Measurements from ENCODE around the gene SLPI.

Gene SLPI

DNA sequence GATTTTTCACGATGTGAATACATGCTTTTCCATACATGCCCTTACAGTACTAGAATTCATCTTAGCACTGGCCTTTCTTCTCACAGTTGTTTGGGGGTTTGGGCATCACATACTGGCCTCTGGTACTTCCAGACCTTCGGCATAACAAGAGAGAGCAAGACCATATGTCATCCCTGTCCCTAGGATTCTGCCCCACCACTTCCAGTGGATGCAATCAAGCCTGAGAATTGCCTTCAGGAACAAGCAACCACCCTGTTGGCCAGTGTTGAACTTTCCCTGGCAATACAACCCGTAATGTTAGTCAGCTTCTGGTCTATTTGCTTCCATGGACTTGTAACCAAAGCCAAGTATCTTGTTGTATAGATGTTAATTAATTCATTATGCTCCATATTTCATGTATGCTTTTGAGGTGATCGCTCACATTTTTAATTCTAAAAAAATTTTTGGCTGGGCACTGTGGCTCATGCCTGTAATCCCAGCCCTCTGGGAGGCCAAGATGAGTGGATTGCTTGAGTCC is 15.4 kb upstream of the SLPI start:
- no peak for FAIRE-seq

DNA sequence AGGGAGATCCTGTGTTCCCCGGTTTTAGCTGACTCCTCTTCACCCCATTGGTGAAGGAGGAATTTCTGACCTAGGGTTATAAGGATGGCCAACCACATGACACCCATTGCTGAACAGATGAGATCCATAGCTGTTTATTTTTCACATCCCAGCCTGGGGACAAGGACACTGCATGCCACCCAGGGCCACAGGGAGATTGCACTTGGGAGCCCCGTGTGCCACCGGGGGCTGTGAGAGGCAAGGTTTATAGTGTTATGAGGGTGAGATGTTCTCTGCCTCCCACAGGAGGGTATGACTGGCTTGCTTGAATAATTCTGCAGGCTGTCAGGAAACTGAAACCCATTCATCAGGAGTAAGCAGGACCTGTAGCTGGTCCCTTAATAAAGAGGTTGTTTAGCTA is 14.7 kb upstream of the SLPI start:
- FAIRE-seq: no peak

DNA sequence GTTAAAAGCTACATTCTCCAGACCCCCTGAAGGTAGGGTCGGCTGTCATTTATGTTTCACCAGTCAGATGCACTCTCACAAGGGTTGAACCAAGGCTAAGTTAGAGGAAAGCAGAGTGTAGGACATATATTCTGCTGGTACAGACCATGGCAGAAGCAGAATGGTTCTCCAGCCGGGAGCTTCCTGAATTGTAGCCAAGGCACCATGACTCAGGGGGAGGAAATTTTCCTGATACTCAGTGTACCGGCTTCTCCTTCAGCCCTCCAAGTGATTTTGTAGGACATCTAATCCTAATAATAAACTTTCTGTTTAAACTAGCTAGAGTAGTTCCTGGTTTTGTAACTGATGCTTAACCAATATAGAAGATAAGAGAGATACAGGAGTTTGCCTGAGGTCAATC is 14.2 kb upstream of the SLPI start:
- no peak for FAIRE-seq

DNA sequence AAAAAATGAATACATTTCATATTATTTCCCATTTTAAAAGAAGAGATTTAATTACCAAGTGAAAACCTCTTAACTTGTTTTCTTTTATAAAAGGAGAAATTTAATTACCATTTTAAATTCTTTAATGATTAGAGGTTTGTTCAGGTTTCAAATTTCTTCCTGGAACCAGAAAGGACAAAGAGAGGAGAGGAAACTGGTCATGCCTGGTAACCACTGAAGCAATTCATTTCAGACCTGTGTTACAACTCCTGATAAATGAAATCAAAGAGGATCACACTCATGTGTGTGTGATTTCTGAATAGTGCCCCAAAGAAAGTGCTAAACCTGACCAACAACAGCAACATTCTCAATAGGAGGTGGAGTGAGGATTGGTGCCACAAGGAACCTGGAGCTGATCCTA is 12.6 kb upstream of the SLPI start:
- FAIRE-seq: no peak

DNA sequence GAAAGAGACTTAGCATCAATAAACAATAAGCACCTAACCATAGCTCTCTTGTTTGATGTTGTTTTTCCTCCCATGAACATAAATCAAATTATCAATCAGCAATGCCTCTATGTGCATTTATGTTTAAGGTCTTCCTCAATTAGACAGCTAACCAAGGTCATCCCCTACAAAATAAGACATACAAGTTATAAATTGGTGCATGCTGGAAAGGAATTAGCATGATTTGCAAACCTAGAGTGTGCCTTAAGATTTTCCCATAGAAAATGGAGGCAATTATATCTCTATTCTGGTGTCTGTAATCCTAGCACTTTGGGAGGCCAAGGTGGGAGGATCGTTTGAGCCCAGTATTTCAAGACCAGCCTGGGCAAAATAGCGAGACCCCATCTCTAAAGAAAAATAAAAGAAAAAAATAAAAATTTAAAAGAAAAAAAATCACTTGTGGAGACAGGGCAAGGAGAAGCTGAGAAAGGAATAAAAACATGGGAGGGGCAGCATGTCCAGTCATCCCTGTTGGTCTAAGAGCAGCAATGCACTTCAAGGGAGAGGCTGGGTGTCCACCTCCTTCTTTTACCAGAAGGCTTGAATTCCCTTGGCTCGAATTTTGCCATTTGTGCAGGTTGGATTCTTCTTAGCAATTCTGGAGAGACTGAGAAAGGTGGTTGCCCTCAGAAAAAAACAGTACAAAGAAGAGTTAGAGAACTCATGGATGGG is 9.3 kb upstream of the SLPI start:
- FAIRE-seq: no peak

DNA sequence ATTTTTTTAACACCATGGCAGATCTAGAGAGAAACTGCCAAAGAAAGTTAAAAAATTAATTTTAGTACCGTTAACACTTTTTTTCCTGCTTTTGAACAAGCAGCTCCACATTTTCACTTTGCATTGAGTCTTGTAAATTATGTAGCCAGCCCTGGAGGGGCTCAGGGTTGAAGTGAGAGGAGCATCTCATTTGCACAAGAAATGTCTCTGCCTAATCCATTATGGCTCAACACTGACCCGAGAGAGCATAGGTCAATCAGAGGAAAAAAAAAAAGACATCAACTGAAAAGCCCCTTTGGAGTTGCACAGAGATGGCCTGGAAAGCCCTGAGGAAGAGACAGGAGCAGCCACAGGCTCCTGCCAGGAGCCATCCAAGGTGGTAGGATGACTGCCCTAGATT is 4.3 kb upstream of the SLPI start:
- no peak for FAIRE-seq

DNA sequence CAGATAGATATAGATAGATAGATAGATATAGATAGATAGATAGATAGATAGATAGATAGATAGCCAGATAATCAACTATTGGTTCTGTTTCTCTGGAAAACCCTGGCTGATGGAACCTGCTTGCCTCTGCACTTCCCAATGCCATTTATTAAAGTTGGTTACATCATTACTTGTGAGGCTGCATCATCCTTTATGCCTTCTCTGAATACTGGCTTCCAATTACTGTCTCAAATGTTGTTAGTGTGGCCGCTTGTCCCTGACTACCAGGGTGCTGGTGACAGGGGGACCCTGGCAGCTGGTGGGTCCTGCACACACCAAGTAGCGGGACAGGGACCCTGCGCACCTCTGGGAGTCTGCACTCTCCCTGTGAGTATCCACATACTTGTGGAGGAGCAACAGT is 3.9 kb upstream of the SLPI start:
- no peak for FAIRE-seq

DNA sequence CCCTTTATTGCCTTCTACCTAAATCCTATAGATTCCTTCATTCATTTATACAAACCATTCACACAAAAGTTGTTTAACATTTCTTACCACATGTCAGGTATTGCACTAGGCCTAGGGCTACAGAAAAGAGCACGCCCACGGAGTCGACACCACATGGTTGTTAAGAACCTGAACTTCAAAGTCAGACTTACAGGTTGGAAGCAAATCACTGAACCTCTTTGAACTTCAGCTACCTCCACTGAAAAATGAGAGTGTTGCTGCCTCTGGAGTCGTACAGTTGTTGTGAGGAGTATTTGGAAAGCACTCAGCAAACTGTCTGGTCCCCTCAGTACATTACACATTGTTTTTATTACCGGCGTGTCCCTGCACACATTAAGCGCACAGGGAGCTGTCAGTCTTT is 3.3 kb upstream of the SLPI start:
- no peak for FAIRE-seq

DNA sequence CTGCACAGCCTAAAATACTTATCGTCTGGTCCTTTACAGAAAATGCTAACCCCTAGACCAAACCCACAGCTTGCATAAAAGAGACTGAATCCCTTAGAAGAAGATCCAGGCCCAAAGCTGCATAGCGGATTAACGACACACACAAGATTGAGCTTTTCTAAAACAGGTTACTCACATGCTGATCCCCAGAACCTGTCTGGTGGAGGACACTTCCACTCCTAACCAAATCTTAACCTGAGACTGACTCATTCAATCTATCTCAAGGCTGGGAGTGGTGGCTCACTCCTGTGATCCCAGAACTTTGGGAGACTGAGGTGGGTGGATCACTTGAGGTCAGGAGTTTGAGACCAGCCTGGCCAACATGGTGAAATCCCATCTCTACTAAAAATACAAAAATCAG is 2.8 kb upstream of the SLPI start:
- no peak for FAIRE-seq

DNA sequence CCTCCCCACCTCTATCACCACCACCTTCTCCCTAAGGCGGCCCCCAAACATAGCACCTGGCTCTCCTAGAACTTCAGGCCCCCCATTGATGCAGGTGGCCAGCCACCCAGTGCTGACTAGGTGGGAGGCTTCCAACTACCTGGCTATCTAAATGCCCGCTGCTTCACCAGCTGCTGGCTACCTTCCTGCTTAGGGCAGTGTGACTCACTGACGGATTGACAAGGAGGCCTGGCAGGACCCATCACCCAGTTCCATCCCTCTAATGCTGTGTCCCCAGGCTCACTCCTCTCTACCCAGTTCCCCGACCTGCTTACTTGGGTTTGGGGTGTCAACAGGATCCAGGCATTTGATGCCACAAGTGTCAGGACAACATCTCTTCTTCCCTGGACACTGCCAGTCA is 1.1 kb downstream of the SLPI start:
- no peak for FAIRE-seq

DNA sequence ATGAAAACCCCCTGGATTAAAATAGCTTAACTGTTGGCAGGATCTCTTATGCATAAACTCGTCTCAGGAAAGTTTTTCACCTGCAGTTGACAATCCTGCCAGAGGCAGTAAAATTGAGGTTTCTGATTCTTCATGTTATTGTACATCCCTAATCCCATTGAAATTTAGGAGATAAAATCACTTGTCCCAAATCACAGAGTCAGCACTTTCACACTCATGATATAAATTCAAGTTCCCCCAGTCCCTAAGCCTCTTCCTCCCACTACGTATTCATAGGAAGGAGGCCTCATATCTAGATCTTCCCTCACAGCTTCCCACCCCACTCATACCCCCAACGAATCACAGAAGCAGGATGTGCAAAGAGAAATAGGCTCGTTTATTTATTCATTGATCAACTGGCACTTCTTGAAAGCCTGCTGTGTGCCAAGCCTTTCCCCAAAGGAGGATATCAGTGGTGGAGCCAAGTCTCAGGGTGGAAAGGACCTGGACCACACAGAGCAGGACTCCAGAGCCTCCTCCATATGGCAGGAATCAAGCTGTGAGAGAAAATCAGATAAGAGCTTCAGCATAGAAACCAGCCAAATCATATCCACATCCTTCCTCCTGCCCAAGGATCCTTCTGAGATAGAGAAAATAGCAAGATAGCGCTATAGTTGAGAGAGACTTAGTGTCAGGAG is 2.3 kb downstream of the SLPI start:
- FAIRE-seq: no peak

DNA sequence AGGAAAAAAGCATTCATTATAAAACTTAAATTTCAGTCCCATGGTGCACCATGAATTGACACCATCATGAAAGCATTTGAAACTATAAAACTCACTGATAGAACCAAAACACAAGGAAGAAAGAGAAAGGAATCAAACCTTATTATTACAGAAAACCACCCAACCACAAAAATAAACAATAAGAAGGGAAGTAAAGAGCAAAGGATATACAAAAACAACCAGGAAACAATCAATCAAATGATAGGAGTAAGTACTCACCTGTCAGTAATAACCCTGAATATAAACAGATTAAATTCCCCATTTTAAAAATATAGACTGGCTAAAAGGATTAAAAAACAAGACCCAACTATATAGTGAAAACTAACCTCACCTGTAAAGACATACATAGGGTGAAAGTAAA is 5.8 kb downstream of the SLPI start:
- no peak for FAIRE-seq

DNA sequence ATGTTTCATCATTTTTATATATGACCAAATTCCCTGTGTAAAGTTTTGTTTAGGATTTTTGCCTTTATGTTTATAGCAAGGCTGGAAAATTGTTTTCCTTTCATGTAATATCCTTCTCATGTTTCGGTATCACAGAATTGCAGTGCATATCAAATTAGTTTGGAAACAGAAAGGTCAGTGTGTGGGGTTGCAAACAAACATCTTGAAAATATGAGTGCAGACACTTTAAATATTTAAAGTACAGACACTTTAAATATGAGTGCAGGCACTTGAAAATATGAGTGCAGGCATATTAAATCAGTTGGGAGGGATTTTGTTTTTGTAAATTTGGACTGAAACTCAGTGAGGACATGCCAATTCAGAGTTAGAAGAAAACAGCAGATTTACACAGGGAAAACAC is 6.5 kb downstream of the SLPI start:
- FAIRE-seq: no peak

DNA sequence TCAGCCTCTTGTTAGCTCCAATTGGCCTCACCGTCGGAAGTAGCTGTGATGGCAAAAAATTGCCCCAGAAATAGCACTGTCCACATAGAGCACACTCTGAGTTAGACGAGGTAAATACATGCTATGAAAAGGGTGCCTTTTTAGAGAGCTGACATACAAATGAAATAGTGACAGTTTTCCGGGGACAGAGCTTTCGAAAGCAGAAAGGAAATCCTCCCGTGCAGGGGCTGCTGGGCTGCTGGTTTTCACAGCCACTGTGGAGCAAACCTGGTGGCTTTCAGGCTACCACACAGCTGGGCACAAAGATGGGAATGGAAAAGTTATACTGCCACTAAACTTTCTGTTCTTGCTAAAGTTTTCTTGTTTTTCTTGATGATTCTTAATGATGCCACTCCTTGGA is 8.3 kb downstream of the SLPI start:
- no peak for FAIRE-seq

DNA sequence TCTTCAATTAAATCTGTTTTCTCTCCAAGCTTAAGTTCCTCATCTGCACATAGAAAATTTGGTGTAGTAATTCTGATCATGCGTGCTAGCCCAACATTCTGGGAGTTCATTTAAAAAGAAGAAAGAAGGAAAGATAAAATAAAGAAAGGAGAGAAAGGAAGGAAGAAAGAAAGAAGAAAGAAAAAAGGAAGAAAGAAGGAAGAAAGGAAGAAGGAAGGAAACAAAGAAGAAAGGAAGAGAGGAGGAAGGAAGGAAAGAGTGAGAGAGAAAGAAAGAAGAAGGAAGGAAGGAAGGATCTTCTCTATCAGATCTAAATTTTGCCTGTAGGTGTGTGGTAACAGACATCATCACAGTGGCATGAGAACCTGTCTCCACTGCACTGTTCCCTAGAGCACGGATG is 16.2 kb downstream of the SLPI start:
- FAIRE-seq: no peak

DNA sequence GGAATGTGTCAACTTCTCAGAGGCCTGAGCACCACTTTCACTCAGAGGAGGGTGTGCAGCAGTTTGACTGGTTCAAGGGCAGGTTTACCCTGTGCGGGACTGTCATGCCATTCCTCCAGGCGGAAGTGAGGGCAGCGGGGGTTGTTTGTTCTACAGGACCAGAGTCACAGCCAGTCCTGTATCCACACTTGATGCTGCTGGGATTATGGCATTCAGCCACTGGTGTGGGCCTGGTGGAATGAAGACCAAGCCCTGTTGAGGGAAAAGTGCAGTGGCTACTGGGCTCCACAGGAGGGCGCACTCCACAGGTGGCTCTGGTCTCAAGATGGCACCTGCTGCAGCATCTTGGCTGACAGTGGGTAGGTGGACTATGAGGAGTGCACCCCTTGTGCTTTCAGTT is 18.4 kb downstream of the SLPI start:
- no peak for FAIRE-seq

DNA sequence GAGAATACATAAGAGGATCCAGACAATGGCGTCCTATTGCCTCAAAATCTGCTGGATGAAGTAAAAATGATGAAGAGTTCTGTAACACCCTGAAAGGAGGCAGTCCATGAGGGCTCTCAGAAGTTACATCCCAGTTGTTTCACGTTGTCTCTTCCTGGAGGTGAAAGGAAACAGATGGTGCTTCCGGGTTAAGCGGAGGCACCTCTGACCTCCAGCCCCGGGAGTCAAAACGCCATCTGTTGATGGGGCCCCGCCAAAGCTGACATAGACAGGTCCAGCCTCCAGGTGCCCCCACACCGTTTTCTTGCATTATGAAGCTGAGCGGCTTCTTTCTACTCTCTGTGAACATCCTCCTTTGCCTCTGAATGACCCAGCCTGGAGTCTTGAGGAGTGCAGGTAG is 23.7 kb downstream of the SLPI start:
- FAIRE-seq: no peak

DNA sequence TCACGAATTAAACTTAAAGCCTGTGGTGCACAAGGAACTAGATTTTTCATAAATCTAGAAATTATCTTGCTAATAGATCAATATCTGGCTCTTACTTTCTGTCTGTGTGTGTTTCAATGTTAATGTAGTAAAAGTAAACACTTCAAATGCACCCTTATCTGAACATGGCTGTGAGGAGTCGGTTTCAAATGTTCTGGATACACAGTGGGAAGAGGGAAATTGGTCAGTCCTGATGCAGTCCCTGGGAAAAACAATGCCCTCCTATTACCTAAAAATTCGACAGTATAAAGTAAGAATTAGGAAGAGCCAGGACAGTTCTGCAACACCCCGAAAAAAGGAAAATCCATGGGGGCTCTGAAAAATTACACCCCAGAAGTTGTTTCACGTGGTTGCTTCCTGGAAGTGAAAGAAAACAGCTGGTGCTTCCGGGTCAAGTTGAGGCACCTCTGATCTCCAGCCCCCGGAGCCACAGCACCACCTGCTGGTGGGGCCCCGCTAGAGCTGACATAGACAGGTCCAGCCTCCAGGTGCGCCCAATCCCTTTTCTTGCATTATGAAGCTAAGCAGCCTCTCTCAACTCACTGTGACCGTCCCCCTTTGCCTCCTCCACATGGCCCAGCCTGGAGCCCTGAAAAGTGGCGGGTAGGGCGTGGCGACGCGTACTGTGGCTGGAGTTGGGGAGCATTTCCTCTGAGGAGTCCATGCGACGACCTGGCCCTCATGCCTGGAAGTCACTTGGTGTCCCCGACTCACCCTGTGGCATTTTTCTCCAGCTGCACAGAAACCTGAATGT is 24.9 kb downstream of the SLPI start:
- no peak for FAIRE-seq

DNA sequence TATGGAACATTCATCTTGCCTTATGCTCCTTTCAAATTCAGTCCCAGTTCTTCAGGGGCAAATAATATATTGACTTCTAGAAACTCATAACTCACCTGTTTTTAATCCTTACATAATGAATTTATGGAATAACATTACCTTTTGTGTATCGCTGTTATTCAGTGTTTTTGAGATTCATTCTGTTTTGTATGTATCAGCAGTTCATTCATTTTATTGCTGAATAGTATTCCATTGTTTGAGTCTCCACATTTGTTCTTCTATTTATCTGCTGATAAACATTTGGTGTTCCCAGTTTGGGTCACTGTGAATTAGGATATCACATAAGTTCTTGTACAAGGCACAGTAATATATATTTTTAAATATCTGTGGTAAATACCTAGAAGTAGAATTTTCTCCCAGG is 28.1 kb downstream of the SLPI start:
- FAIRE-seq: no peak

DNA sequence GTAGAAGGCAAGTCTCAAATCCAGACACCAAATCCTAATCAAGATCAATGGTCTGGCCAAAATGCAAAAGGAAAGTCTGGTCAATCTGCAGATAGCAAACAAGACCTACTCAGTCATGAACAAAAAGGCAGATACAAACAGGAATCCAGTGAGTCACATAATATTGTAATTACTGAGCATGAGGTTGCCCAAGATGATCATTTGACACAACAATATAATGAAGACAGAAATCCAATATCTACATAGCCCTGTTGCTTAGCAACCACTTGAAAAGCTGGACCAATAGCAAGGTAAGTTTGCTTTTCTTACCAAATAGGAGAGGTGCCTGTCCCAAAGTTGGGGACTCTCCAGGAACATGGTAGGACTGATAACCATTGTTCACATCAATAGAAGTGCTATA is 31.2 kb downstream of the SLPI start:
- FAIRE-seq: no peak

DNA sequence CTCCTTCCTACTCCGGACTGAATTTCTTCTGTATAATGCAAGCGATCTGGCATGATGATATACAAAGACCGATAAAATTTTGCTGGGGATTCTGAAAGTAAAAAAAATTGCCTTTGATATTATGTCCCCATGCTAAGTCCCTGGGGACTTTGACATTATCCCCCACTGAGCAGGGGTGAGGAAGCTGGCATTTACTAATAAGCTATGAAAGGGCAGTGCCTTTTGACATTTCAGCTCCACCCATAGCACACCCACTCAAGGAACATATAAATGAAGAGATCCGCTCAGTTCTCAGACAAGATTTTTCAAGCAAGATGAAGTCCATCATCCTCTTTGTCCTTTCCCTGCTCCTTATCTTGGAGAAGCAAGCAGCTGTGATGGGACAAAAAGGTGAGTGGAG is 33.3 kb downstream of the SLPI start, which contains the start of gene SEMG2:
SEMG2 (plus strand) TSS at position 298 of the 400 bp plus-strand sequence; CDS start at position 315, 17 bp downstream.
- FAIRE-seq: no peak

DNA sequence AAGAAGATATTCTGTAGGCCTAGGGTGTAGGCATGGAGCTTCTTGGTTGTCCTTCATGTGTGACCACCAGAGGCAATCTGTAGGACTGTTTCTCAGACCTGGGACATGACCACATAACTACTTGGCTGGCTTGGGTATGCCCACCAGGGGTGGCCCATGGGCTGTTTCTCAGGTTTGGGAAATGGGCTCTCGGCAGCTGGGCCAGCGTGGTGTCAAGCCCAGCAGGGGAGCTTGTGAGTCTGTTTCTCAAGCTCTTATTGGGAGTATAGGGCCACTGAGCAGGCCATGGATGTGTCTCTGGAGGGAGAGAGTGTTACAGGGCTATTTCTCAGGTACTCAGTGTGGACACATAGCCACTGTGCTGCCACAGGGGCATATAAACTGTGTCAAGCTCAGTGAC is 35.7 kb downstream of the SLPI start:
- FAIRE-seq: no peak

DNA sequence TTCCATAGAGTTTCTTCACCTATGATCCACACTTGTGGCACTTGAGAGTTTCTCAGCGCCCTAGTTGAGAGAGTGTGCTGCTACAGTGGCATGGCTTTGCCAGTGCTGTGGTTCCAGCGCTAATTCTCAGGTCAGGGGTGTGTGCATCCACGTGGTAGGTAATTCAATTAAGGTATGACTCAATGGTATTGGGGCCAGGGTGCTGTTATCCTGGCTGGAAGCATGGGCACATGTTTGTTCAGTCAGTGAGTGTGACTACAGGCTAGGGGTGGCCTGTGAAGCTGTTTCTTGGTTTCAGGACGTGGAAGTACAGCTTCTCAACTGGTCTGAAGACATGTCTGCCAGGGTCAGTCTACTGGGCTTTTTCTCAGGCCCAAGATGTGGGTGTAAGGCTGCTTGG is 36.2 kb downstream of the SLPI start:
- no peak for FAIRE-seq

DNA sequence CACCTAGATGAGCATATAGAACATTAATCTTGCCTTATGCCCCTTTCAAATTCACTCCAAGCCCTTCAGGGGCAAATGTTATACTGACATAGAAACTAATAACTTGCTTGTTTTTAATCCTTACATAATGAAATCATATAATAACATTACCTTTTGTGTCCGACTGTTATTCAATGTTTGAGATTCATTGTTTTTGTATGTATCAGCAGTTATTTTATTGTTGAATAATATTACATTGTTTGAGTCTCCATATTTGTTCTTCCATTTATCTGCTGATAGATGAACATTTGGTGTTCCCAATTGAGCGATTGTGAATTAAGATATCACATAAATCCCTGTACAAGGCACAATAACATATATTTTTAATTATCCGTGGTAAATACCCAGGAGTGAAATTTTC is 41.5 kb downstream of the SLPI start:
- FAIRE-seq: peak; percentile 6
